Measurements from ENCODE around the gene APOA4. TPM values are rescaled to one million over a fixed set of nuclear protein-coding genes. Genes with fewer than 3 reads are reported as not detected.
A peak's percentile ranks its signal among the peaks of the same experiment; 100 is the strongest.

APOA4 gene
- total and polyA plus RNA-seq, 2 of the 13 experiments (the other 11 are each of a cell fraction or from before 2014, with no cell fraction given): 3.8 to 7.2 TPM

DNA sequence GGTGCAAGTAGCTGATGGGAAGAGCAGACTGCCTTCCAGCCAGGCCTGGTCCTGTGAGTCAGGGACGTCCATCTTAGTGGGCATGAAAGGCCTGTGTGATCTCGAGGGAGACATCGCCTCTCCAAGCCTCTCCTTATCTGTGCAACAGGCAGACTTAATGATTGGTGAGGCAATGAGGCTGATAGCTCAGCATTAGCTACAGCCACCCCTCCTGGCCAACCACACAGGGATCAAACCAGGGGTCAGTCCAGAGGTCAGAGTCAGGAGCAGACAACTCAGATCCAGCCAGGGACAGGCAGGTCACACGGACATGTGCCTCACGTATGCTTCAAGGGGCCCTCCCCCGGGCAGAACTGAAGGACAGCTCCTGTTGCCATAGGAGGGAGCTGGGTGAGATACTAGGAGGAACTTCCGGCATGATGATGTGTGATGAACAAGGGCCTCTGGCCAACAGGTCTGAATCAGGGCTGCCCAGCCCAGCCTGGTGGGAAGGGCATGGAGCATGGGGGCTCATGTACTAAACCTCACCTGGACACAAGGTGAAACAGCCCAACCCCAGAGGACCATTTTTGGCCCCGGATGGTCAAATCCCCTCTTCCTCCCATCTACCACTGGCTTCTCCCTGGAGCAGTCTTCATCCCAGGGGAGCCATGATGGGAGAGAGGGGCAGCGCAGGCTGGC, 3.8 kb upstream of the APOA4 start (continued):
- TF ChIP-seq ADNP (CRISPR knock-in tag; IDR thresholded peaks at IDR 0.05): peak; percentile 95; the same call in 1 of the 2 replicates
- TF ChIP-seq KAT2B (IDR thresholded peaks at IDR 0.05; ENCODE audit: borderline replicate concordance, low read depth, low read length): no peak
- no peak for TF ChIP-seq NPAS2 (CRISPR knock-in tag; IDR thresholded peaks at IDR 0.05; ENCODE audit: borderline replicate concordance)
- TF ChIP-seq ZFP36L2 (CRISPR knock-in tag; IDR thresholded peaks at IDR 0.05): no peak
- TF ChIP-seq, protein P1, sequence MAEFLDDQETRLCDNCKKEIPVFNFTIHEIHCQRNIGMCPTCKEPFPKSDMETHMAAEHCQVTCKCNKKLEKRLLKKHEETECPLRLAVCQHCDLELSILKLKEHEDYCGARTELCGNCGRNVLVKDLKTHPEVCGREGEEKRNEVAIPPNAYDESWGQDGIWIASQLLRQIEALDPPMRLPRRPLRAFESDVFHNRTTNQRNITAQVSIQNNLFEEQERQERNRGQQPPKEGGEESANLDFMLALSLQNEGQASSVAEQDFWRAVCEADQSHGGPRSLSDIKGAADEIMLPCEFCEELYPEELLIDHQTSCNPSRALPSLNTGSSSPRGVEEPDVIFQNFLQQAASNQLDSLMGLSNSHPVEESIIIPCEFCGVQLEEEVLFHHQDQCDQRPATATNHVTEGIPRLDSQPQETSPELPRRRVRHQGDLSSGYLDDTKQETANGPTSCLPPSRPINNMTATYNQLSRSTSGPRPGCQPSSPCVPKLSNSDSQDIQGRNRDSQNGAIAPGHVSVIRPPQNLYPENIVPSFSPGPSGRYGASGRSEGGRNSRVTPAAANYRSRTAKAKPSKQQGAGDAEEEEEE (CRISPR knock-in tag; IDR thresholded peaks at IDR 0.05; ENCODE audit: borderline replicate concordance): no peak
- TF ChIP-seq ATRX (CRISPR knock-in tag; IDR thresholded peaks at IDR 0.05; ENCODE audit: borderline replicate concordance): no peak
- no peak; the same call in 1 of the 2 replicates for TF ChIP-seq AHR (CRISPR knock-in tag; IDR thresholded peaks at IDR 0.05)
- TF ChIP-seq, protein P2, sequence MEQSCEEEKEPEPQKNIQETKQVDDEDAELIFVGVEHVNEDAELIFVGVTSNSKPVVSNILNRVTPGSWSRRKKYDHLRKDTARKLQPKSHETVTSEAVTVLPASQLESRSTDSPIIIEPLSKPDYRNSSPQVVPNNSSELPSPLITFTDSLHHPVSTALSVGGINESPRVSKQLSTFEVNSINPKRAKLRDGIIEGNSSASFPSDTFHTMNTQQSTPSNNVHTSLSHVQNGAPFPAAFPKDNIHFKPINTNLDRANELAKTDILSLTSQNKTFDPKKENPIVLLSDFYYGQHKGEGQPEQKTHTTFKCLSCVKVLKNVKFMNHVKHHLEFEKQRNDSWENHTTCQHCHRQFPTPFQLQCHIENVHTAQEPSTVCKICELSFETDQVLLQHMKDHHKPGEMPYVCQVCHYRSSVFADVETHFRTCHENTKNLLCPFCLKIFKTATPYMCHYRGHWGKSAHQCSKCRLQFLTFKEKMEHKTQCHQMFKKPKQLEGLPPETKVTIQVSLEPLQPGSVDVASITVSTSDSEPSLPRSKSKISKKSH (CRISPR knock-in tag; IDR thresholded peaks at IDR 0.05; ENCODE audit: borderline replicate concordance): no peak; the same call in 1 of the 2 replicates
- no peak for TF ChIP-seq PLSCR1 (CRISPR knock-in tag; IDR thresholded peaks at IDR 0.05; ENCODE audit: borderline replicate concordance)
- TF ChIP-seq ZFP36 (IDR thresholded peaks at IDR 0.05; ENCODE audit: borderline replicate concordance, low read depth, low read length, partially characterized antibody): no peak
- peak; percentile 89 for TF ChIP-seq NR2C2 (CRISPR knock-in tag; IDR thresholded peaks at IDR 0.05; ENCODE audit: borderline replicate concordance)
- peak; percentile 52 for TF ChIP-seq ZNF18 (CRISPR knock-in tag; IDR thresholded peaks at IDR 0.05; ENCODE audit: insufficient replicate concordance)
- TF ChIP-seq, protein P3, sequence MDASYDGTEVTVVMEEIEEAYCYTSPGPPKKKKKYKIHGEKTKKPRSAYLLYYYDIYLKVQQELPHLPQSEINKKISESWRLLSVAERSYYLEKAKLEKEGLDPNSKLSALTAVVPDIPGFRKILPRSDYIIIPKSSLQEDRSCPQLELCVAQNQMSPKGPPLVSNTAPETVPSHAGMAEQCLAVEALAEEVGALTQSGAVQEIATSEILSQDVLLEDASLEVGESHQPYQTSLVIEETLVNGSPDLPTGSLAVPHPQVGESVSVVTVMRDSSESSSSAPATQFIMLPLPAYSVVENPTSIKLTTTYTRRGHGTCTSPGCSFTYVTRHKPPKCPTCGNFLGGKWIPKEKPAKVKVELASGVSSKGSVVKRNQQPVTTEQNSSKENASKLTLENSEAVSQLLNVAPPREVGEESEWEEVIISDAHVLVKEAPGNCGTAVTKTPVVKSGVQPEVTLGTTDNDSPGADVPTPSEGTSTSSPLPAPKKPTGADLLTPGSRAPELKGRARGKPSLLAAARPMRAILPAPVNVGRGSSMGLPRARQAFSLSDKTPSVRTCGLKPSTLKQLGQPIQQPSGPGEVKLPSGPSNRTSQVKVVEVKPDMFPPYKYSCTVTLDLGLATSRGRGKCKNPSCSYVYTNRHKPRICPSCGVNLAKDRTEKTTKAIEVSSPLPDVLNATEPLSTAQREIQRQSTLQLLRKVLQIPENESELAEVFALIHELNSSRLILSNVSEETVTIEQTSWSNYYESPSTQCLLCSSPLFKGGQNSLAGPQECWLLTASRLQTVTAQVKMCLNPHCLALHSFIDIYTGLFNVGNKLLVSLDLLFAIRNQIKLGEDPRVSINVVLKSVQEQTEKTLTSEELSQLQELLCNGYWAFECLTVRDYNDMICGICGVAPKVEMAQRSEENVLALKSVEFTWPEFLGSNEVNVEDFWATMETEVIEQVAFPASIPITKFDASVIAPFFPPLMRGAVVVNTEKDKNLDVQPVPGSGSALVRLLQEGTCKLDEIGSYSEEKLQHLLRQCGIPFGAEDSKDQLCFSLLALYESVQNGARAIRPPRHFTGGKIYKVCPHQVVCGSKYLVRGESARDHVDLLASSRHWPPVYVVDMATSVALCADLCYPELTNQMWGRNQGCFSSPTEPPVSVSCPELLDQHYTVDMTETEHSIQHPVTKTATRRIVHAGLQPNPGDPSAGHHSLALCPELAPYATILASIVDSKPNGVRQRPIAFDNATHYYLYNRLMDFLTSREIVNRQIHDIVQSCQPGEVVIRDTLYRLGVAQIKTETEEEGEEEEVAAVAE (CRISPR knock-in tag; IDR thresholded peaks at IDR 0.05; ENCODE audit: borderline replicate concordance): no peak
- no peak for TF ChIP-seq PHB2 (IDR thresholded peaks at IDR 0.05; ENCODE audit: partially characterized antibody)
- TF ChIP-seq REPIN1 (CRISPR knock-in tag; IDR thresholded peaks at IDR 0.05; ENCODE audit: borderline replicate concordance, low read depth): peak; percentile 55; the same call in 1 of the 2 replicates
- TF ChIP-seq ZNF792 (CRISPR knock-in tag; IDR thresholded peaks at IDR 0.05): peak; percentile 59; the same call in 1 of the 2 replicates

Data from HepG2 (cell line).